SKM-1 treated with dmso at 0.1 percent for 144 hours (cell line): Measurements from ENCODE around the gene ZMIZ1.

ENCODE experiments used
- DNase-seq: peaks from one replicate; lab custom pipeline; 2025; ENCODE audit not compliant: unreplicated experiment; lab: John Stamatoyannopoulos, UW

The ZMIZ1 gene

DNA sequence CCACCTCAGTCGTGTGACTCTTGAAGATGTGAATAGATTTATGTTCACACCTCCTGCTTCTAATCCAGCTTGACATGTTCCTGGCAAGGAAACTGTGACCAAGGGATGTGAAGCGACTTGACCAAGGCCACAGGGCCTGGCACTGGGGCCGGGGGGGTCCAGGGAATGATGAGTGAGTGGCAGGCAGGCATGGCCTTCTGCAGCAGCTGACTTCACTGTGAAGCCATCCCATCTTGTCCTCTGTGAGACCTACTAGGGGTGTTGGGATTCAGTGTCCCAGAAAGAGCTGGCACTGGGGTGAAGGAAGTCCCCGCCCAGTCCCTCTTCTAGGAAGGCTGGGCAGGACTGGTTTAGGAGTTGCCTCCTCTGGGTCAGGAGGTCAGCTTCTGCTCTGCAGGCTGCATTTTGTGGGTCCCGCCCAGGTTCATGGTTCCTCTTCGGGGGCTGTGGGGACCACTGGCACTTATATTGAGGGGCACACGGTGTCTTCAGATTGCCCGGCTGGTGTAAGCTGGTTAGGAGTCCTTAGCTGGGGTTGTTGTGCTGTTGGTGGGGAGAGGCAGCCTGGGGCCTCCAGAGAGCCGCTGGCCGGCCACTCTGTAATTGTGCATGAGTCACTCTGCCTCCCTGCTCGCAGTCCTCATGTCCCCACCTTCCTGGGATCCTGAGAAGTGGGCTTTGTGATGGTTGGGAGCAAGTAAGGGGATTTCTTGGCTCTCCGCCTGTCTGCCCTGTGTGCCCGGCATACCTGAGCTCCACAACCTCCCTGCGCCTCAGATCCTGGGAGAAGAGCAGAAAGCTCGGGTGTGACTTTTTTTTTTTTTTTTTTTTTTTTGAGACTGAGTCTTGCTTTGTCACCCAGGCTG, 11.0 kb downstream of the ZMIZ1 start:
- DNase-seq = no peak

DNA sequence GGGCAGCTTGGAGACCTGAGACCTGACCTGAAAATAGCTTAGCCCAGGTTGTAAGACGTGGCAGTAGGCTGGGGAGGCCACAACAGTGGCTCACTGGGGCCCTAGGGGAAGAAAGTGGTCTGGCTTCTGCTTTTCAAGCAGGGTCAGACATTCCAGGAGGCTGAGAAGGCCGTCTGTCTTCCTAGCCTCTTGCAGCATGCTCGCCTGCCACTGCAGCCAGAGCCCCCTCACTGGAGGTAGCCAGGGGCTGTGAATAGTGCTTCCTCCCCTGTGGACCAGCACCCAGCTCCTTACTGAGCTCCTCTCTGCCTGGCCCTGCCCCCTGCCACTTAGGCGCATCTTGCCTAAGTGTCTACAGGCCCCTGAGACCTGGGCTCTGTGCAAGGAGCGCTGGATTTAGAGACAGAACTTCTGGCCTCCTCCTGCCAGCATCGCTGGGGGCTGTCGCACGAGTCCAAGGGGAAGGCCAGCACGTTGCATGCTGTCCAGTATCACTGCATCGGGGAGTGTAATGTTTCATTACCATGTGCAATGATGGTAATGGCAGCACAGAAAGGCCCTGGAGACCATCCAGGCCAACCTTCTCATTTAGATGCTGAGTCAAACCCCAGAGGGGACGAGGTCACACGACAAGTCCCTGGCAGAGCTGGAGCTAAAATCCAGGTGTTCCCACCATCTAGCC, 12.7 kb downstream of the ZMIZ1 start:
- DNase-seq = peak; percentile 68

DNA sequence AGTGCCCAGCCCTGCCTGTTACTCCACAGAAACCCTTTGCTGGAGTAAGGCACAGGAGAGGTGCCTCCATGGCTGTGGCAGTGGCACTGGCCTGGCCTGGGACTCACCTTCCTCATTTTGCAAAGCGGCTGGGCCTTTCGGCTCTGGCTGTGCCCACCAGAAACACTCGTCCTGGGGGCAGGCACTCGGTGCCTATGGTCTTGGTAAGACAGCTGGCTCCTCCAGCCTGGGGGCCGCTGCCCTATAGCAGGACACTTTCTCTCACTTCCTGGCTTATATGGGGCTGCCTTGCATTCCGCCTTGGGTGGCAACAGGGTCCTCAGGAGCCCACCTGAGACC, 13.2 kb downstream of the ZMIZ1 start:
- no peak for DNase-seq

DNA sequence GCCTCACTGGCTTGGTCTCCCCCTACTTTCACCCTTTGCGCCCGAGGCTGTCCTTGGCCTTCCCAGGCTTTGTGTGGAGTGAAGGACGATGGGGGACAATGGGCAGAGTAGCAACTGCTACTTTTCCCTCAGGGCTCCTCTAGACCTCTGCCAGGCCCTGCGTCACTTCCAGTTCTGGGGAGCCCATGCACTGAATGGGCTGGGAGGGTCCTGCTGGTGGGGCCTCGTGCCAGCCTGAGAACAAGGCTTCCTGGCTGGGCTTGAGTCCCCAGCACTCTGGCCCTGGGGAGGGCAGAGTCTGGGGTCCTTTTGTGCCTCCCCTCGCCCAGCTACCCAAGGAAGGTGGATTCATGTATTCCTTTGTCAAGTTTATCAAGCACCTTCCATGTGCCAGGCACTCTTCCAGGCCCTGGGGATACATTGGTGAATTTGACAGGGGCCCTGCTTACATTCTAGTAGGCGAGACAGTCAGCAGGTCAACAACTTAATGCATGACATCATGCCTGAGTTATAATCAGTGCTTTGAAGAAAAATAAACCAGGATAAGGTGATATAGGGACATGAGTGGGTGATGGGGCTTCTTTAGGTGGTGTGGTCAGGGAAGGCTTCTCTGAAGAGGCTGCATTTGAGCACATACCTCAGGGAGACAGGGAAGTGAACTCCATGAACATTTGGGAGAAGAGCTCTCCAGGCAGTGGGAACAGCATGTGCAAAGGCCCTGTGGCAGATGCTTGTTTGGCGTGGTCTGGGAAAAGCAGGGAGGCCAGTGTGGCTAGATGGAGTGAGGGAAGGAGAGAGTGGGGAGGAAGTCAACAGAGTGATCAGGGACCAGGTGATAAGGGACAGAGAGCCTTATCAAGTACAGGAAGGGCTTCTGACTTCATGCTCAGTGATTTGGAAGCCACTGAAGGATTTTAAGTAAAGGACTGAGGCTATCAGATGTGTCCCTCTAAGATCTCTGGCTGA, 14.1 kb downstream of the ZMIZ1 start:
- no peak for DNase-seq

DNA sequence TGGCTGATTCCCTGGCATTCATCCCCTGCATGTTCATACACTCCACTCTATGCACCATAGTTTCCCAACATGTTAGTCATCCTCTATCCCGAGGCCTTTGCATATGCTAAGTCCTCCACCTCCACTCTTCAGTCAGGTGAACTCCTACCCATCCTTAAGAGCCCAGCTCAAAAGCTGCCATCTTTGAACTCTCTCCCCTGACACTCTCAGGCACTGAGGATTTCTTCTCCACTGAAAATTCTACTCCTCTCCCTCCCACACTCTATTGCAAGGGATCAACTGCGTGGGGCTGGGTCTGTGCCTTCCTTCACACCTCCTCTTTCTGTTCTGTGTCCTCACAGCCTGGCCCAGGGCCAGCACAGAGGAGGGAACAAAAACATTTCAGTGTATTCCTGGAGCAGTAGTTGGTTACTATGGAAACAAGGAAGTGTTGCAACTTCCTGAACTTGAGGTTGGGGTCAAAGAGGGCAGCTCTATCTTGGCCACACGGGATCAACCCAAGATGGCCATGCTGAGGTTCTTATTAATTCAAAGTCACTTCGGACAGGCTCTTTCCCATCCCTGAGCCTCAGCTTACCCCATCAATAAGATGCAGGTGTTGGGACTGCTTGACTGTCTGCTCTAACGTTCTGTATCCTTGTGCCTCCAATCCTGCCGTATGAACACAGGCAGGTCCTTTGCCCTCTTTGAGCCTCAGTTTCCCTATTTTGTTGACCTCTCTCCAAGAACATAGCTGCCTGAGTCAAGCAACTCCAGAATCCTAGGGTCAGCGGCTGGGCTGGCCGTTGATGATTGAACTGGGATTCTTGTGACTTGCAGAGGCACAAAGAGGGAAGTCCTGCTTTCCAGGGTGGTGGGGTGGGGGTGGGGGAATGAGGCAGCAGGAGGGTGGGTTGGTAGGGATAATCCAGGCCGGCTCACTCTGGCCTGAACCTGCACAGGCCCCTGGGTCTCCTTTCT, 15.5 kb downstream of the ZMIZ1 start:
- peak; percentile 96 for DNase-seq

DNA sequence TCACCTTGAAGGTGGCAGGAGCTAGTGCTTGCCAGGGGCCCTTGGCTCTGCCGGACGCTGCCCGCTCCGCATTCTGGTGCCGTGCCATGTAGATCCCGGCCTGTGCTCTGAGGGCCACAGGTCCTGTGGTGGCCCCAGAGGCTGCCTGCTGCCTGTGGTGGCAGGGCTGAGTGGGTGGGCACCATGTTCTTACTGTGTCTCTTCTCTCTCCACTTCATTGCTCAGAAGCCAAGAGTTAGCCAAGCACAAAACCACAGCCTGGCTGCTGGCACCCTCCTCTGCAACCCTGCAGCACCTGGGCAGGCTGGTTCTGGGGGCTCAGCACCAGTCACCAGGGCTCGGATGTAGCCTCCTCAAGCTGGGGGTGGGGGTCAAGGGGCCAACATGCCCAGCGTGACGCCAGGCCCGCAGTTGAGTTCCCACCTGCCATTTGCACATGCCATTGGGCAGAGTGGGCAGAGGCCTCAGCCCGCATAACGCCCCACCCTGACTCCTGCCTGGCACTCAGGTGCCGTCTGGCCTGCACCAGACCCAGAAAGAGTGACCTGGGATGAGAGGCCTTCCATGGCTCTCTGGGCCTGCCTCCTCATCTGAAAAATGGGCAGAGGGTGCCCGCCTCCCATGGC, 16.3 kb downstream of the ZMIZ1 start:
- no peak for DNase-seq

DNA sequence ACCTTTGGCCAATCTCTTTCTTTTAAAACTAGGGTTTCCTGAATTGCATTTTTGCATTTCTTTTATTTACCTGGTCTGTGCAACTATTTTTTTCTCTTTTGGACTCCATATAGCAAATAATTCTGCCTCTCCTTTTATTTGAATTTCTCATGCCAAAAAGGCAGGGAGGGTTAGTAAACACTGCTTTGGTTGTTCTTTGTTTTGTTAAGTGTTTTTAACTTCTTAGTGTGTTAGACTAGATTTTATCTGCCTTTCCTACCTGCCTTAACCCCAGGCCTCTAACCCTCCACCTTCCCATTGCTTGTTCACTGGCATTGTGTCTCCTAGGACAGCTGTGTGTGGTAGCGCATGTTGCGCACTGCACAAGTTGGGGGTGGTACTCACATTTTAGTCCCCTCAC, 18.1 kb downstream of the ZMIZ1 start:
- DNase-seq = no peak

DNA sequence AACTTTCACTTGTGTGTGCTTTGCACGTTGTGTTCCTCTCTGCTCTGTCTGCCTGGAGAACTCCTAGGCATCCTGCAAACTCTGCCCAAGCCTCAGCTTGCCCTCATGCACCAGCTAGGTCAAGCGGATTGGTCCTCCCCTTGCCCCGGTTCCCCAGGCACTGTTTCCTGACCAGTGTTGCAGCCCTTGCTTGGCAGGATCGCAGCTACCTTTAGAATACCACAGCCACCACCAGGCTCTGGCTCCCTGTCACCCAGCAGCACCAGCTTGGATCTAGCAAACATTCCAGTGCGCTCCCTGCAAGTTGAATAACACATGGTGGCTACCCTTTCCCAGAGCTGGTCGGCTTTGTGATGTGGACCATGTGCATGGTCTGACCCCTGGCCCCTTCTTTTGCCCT, 19.0 kb downstream of the ZMIZ1 start:
- no peak for DNase-seq

DNA sequence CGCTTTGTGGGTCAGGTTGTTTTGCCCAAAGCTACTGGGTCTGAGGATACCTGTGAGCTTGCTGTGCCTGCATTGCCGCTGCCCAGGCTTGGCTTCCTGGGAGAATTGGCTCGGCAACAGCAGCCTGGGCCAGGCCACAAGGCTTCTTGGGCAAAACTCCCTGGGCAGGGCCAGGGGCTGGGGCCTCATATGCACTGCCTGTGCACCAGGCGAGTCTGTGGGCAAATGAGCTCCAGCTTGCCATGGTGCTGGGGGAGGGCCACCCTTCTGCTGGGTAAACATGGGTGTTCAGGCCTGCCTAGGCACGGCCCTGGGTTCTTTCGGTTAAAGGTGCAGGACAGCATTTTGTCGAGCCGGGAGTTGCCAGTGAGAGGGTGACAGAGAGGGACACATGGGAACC, 19.4 kb downstream of the ZMIZ1 start:
- no peak for DNase-seq

DNA sequence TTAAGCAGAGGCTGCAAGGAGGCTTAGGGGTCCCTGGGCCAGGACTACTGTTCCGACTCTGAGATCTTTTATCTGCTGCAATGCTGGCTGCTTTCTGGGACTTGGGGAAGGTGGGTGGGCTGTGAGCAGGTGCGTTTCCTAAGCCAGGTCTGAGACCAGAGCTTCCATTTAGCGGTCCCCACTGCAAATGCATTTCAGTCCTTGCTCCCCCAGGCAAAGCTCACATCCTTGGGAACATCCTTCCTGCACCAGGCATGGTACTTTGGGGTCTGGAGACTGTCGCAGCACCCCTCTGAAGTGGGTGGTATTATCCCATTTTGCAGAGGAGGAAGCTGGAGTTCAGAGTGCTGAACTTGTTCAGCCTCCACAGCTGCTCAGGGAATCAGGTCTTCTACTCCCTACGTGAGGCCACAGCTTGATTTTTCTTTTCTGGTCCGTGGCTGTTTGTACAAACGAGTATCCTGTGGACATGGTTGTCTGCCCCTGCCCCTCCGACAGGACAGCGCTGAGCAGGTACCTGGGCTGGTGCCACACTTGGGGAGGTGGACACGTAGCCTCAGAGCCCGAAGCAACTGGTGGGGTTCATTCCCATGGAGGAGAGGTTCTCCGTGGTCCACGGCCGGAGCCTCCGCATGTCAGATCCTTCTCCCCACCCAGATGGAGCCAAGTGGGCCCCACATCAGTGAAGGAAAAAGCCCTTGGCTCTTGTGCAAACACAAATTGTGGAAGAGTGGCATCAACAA, 20.0 kb downstream of the ZMIZ1 start:
- DNase-seq = no peak

DNA sequence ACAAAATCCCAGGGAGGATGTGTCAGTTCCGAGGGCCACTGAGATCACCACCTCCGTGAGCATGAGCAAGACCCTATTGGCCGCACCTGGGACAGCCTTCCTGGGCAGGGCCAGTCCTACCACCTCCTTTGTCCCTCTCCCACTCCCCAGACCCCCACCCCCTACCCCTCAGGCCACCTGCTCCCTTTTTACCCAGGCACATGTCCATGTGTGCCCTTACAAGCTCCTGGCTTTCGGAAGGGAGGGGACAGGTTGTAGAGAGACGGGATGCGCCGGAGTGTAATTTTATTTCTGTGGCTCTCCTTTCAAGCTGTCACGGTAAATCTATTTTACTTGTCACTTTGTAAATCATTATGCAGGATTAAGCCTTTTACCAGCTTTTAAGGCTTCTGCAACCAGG, 20.9 kb downstream of the ZMIZ1 start:
- no peak for DNase-seq

DNA sequence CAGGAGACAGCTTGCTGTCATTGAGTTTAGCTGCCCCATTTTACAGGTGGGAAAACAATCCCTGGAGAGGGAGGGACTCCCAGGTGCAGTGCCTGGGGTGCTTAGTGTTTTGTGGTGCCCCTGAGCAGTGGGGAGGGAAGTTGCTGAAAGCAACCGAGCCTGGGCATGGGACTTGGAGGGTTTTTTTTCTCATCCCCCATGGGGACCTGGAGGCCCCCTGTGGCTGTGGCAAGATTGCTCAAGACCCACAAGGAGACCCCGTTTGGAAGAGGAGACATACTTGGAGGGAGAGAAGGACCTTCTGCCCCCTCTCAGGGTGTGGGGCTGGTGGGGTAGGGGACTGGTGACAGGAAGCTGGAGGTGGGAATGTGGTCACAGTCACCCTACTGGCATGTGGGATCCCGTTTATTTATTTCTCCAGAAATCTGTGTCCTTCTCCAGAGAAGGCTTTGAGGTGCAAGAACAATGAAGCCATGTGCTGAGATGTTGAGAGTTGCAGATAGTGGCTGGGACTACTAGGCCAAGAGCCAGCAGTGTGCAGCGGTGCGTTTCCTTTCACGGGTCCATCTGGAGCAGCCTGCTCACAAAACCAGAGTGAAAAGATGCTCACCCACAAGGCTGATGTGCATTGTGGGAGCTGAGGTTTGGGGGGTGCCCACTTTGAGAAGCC, 21.5 kb downstream of the ZMIZ1 start:
- DNase-seq = no peak

DNA sequence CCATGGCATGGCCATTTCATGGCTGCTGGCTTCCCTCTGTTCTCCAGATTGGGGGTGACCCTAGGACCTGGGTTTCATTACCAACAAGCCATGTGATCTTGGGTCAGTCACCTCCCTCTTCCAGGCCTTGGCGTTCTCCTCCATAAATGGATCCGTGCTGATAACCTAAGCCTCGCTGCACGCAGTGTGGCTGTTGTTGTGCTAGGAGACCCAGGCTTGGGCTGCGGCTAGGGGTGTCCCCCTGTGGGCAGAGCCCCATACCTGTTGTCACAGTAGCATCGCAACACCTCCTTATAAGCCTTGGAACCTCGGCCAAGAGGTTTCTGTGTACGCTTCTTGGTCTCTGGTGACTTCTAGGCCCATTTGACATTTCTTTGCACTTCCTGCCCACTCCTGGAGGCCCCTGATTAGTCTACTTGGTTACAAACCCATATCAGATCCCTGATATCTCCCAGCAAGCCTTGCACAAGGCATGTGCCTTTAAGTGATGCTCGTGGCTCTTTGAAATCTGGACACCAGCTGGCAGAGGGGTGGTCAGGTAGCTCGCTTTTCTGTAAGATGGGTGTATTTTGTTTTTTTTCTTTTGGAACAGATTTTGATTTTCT, 23.6 kb downstream of the ZMIZ1 start:
- no peak for DNase-seq

DNA sequence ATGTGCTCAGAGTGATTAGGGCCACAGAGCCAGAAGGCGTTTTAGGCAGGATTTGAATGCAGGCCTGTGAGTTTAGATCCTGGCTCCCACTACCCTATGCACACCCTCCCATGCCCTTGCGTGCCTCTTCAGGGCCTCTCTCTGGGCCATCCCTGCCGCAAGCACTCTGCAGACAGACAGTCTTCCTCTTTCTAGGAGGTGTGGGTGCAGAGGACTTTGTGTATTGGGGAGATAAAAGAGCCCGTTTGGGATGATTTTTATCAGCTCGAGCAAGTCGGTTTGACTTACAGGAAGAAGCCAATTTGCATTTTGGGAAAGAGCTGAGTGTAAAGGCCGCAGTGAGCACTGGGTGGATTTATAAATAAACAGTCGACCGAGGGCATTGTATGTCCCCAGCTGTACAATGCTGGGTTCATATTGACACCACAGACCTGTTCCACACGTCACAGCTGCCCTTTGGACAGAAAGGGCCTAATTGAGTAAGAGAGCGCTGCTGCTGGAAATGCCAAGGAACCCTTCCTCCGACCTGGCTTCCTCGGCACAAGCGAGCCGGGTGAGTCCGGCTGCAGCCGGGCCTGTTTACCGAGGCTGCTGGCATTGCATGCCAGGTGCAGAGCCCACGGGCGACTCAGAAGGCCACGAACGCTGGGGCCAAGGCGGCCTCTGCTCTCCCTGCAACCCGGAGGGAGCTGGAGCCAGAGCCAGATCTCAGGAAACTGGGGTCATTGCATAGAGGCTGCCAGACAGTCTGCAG, 25.1 kb downstream of the ZMIZ1 start:
- DNase-seq = peak; percentile 87

DNA sequence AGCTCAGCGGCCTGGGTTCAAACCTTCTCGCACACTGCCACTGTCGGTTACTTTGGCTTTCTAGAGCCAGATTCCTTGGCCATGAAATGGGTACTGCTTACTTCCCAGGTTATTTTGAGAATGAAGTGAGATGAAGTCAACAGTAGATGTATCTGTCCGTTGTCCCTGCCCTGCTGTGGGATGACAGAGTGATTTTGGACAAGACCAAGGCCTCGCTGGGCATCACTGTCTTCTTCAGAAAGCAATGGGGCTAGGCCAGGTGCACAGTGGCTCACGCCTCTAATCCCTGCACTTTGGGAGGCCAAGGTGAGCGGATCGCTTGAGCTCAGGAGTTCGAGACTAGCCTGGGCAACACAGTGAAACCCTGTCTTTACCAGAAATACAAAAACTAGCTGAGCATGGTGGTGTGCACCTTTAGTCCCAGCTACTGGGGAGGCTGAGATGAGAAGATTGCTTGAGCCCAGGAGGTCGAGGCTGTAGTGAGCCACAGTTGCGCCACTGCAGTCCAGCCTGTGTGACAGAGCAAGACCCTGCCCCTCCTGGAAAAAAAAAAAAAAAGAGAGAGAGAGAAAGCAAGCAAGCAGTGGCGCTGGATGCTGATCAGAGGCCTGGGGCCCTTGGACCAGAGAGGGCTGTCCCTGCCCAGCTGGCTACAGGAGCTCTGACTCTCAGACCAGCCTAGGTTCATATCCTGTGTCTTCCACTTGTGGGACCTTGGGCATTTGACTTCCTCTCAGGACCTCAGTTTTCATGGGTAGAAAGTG, 25.8 kb downstream of the ZMIZ1 start:
- DNase-seq = no peak

DNA sequence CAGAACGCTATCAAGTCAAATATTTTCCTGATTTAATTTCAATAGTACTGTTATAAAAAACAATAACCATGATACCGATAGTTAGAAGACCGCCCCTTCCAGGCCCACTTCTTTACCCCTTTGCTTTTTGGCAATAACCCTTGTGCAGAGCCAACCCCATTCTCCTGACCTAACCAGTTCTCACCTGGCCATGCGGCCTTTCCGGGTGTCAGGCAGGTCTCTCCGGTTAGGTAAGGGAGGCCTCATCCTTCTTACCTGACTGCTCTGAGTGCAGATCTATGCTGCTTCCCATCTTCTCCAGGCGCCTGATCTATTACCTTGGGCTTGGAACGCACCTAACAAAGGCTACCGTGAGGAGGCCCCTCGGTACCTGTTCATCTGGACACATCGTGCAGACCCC, 26.6 kb downstream of the ZMIZ1 start:
- DNase-seq = no peak

DNA sequence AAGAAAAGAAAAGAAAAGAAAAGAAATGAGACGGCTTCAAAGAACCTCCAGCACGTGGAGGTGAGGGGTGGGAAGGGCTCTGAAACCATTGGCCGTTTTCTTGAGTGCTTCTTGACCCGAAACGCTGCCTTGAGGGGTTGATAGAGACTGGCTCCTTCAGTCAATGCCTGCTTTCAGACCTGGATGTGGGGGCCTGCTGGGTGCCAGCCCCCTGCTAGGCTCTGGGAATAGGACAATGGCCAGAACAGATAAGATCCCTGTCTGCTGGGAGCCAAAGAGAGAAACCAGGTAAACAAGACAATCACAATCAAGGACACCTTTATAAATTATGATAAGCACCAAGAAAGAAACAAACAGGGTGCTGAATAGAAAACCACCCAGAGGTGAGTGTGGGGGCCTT, 27.7 kb downstream of the ZMIZ1 start:
- DNase-seq = no peak
